Osteoblast (primary cell): Measurements from ENCODE around the gene AHCYL2. TPM values are rescaled to one million over a fixed set of nuclear protein-coding genes. Genes with fewer than 3 reads are reported as not detected.

Source experiments
- DNase-seq: peaks from one replicate; pipeline ENCODE4 v3.0.0; 2011; ENCODE audit warnings: low spot score, mixed read lengths; ENCODE audit not compliant: insufficient read length; ENCODE audit errors: missing footprints
- H2AFZ ChIP-seq: 2 replicates; pipeline ENCODE4 v1.6.0; 2011; ENCODE audit warnings: mild to moderate bottlenecking, low read length
- H3K27ac ChIP-seq: 2 replicates; pipeline ENCODE4 v1.5.1; 2011; ENCODE audit warnings: mild to moderate bottlenecking, low read depth, low read length, moderate library complexity
- H3K27me3 ChIP-seq: 2 replicates; pipeline ENCODE4 v1.6.0; 2012; ENCODE audit warnings: mild to moderate bottlenecking, control low read depth, inconsistent platforms, low read length, moderate library complexity; ENCODE audit not compliant: insufficient read depth
- H3K36me3 ChIP-seq: 2 replicates; pipeline ENCODE4 v1.5.1; 2011; ENCODE audit warnings: mild to moderate bottlenecking, low read length, control low read depth, moderate library complexity; ENCODE audit not compliant: insufficient read depth
- H3K4me1 ChIP-seq: 2 replicates; pipeline ENCODE4 v1.5.1; 2011; ENCODE audit warnings: mild to moderate bottlenecking, low read length, control low read depth, moderate library complexity; ENCODE audit not compliant: insufficient read depth
- H3K4me2 ChIP-seq: 2 replicates; pipeline ENCODE4 v1.6.0; 2011; ENCODE audit warnings: mild to moderate bottlenecking, low read length; ENCODE audit not compliant: insufficient read depth
- H3K4me3 ChIP-seq: fragments of 200-600 bp; sonication (generic); 3 replicates; pipeline ENCODE4 v1.5.1; 2012; ENCODE audit warnings: mild to moderate bottlenecking, low read length, inconsistent platforms; ENCODE audit not compliant: insufficient read depth
- H3K79me2 ChIP-seq: 2 replicates; pipeline ENCODE4 v1.6.0; 2012; ENCODE audit warnings: mild to moderate bottlenecking, low read length, control low read depth, inconsistent platforms; ENCODE audit not compliant: insufficient read depth
- H3K9me3 ChIP-seq: 2 replicates; pipeline ENCODE4 v1.5.1; 2011; ENCODE audit warnings: low read depth, low read length, control low read depth
- H4K20me1 ChIP-seq: 2 replicates; pipeline ENCODE4 v1.6.0; 2012; ENCODE audit warnings: mild to moderate bottlenecking, low read length, control low read depth; ENCODE audit not compliant: insufficient read depth
- total RNA-seq: library from RNA; depleted of rRNA; stranded (reverse); fragments of >200 nt; gene quantifications from 2 replicates; pipeline ENCODE4 v1.2.3, GENCODE V29; 2012
- TF ChIP-seq, protein P1 (sequence below): IDR thresholded peaks from 2 replicates; pipeline ENCODE4 v1.5.1; 2011; ENCODE audit warnings: mild to moderate bottlenecking, low read depth, low read length, moderate library complexity; ENCODE audit errors: extremely low read depth

AHCYL2 gene
- total RNA-seq, 1 donor = 10.1 TPM

DNA sequence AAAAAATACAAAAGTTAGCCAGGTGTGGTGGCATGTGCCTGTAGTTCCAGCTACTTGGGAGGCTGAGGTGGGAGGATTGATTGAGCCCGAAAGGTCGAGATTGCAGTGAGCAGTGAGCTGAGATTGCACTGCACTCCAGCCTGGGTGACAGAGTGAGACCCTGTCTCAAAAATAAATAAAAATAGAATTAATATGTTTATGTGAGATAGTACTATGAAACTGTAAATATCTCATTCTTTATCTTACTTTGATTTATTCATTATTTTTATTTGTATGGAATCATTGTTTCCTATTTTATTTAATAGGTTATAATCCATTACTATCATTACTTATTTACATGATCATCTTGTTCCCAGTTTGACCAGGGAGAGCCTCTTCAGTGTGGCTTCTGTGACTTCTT, 168.4 kb downstream of the AHCYL2 start:
- no peak overlapping the region for H3K27ac ChIP-seq

DNA sequence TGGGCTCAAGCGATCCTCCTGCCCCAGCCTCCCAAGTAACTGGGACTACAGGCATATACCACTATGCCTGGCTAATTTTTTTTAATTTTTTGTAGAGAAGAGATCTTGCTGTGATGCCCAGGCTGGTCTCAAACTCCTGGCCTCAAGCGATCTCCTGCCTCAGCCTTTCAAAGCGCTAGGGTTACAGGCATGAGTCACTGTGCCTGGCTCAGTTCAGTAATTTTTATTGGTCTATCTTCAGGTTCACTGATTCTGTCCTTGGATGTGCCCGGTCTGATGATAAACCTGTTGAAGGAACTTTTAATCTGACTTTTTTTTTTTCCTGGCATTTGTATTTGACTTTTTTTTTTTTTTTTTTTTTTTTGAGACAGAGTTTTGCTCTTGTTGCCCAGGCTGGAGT, 169.3 kb downstream of the AHCYL2 start:
- Histone ChIP-seq H3K36me3 (no peaks in the 10 kb centered on the region), H3K27ac (no peak overlapping the region)
- TF ChIP-seq, protein P1, sequence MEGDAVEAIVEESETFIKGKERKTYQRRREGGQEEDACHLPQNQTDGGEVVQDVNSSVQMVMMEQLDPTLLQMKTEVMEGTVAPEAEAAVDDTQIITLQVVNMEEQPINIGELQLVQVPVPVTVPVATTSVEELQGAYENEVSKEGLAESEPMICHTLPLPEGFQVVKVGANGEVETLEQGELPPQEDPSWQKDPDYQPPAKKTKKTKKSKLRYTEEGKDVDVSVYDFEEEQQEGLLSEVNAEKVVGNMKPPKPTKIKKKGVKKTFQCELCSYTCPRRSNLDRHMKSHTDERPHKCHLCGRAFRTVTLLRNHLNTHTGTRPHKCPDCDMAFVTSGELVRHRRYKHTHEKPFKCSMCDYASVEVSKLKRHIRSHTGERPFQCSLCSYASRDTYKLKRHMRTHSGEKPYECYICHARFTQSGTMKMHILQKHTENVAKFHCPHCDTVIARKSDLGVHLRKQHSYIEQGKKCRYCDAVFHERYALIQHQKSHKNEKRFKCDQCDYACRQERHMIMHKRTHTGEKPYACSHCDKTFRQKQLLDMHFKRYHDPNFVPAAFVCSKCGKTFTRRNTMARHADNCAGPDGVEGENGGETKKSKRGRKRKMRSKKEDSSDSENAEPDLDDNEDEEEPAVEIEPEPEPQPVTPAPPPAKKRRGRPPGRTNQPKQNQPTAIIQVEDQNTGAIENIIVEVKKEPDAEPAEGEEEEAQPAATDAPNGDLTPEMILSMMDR = no peak

More for the DNA sequence above, 168.4 kb downstream of the AHCYL2 start:
- H3K27me3 ChIP-seq = no peaks in the 10 kb centered on the region
- H3K4me3 ChIP-seq = no peak overlapping the region
- no peak for DNase-seq
- no peaks in the 10 kb centered on the region for H3K4me1 ChIP-seq
- H2AFZ ChIP-seq = no peak overlapping the region
- no peaks in the 10 kb centered on the region for H3K79me2 ChIP-seq
- no peaks in the 10 kb centered on the region for H3K36me3 ChIP-seq
- TF ChIP-seq, protein P1 = no peak
- no peaks in the 10 kb centered on the region for H4K20me1 ChIP-seq
- no peaks in the 10 kb centered on the region for H3K9me3 ChIP-seq
- H3K4me2 ChIP-seq = no peak overlapping the region

DNA sequence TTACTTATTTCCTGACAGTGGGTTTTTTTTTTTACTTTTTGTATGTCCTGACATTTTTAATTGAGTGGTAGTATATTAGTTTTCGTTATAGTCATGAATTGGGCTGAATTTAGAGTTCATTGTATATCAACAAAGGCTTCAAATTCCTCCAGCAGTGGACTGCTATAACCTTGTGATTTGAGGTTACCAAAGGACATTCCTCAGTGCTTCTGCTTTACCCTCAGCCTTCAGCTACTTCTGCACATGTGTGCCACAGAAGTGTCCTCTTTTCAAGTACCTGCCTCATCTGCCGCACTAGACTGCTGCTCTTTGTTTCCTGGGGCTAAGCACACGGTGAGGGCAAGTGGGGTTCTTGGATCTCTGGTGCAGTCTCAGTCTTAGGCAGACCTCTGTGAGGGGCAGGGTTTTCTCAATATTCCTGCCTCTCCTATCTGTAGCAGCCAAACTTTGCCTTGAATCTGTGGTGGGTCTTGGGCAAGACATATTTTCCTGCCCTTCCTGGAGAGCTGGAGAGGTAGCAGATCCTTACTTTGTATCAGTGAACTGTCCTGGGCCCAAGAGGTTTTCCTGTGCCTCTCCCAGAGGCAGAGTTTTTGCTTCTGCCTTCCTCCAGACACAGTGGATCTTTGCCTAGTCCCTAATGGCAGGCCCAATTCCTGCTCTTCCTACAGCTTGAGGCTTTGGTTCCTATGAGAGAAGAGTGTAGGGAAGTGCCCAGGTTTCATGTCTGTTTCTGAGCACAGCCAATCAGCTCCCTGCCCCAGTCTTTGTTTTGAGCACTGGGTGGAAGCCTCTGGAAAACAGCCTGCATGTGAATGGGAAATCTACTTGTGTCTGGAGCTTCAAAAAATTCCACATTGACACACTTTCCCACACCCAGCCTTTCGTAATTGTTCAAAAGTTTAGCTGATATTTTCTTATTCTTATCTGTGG, 170.4 kb downstream of the AHCYL2 start:
- H3K4me3 ChIP-seq = no peak overlapping the region
- H3K27ac ChIP-seq = no peak overlapping the region
- DNase-seq = no peak
- no peaks in the 10 kb centered on the region for H3K36me3 ChIP-seq
- no peak overlapping the region for H3K4me2 ChIP-seq
- no peak overlapping the region for H2AFZ ChIP-seq
- no peaks in the 10 kb centered on the region for H3K27me3 ChIP-seq
- no peaks in the 10 kb centered on the region for H3K79me2 ChIP-seq
- TF ChIP-seq, protein P1 = no peak
- no peaks in the 10 kb centered on the region for H4K20me1 ChIP-seq
- H3K9me3 ChIP-seq = no peaks in the 10 kb centered on the region
- H3K4me1 ChIP-seq = no peaks in the 10 kb centered on the region

More for the DNA sequence above, 169.3 kb downstream of the AHCYL2 start:
- no peaks in the 10 kb centered on the region for H3K9me3 ChIP-seq
- H3K27me3 ChIP-seq = no peaks in the 10 kb centered on the region
- H3K4me1 ChIP-seq = no peaks in the 10 kb centered on the region
- H3K79me2 ChIP-seq = no peaks in the 10 kb centered on the region
- no peak overlapping the region for H3K4me2 ChIP-seq
- H4K20me1 ChIP-seq = no peaks in the 10 kb centered on the region
- no peak overlapping the region for H3K4me3 ChIP-seq
- H2AFZ ChIP-seq = no peak overlapping the region
- no peak for DNase-seq

DNA sequence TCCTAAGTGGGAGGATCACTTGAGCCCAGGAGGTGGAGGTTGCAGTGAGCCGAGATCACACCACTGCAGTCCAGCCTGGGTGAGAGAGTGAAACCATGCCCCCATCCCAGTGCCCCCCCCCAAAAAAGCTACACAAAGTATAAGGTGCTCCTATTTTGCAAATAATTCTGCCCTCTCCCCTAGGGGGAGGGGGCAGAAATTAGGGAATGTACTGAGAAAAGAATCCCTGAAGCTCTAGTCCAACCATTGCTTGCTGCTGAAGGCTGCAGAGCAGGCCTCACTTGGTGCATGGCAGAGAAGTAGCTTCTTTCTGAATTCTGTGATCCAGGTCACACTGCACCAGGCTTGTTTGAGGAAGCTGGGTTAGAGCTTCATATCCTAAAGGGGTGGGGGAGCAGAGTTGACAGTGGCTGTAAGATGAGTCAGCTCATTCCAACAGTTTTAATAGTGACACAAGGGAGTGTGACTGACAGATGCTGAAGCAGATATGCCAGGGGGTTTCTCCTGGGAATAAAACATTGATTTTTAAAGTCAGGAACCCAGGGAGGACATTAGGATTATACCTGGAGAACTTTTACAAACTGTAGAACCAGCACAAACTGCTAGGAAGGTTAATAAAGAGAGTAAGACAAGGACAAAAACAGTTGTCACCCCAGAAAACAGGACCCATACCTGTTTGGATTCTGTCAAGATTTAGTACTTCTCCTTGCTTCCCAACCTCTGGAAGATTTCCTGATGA, 176.6 kb downstream of the AHCYL2 start:
- TF ChIP-seq, protein P1 = no peak
- no peaks in the 10 kb centered on the region for H4K20me1 ChIP-seq
- no peak overlapping the region for H3K27ac ChIP-seq
- H3K9me3 ChIP-seq = no peaks in the 10 kb centered on the region
- H3K36me3 ChIP-seq = no peaks in the 10 kb centered on the region
- no peak for DNase-seq
- H2AFZ ChIP-seq = no peak overlapping the region
- H3K27me3 ChIP-seq = no peaks in the 10 kb centered on the region
- peaks cover 10% of the 10 kb centered on the region for H3K4me1 ChIP-seq
- no peak overlapping the region for H3K4me2 ChIP-seq
- H3K4me3 ChIP-seq = no peak overlapping the region
- no peaks in the 10 kb centered on the region for H3K79me2 ChIP-seq
